ENCODE measurements around the gene ZNF750.

DNA sequence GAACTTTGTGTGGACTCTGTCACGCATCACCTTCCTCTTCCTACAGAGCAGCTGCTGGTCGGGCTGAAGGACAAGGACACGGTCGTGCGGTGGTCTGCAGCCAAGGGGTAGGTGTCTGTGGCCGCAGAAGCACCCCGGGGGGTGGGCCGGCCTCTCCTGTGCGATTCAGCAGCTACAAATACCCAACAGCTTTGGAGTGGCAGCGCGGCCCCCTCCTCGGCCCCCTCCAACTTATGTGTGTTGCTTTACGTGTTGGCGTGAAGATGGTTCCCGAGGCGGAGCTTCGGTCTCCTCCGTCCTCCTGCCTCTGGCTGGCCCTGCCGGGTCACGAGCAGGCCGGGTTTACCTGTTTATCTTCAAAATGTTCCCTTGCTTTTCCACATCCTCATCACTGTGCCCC lies 32.3 kb downstream of the ZNF750 start:
- TF ChIP-seq CTCF (IDR thresholded peaks at IDR 0.05) (no peak), SIN3A (IDR thresholded peaks at IDR 0.05; ENCODE audit: borderline replicate concordance, insufficient read depth, low read depth, low read length) (no peak), POLR2AphosphoS5 (IDR thresholded peaks at IDR 0.05; ENCODE audit: low read depth, low read length) (no peak), REST (IDR thresholded peaks at IDR 0.05; ENCODE audit: insufficient read depth in 1 of 2, low read depth in 2 of 2, low read length in 1 of 2) (no peak), TCF7L2 (IDR thresholded peaks at IDR 0.05; ENCODE audit: low read depth, low read length) (no peak)

Data from Panc1 (cell line).